HG03520 (cell line): ENCODE data around the gene CFAP74.

ENCODE experiments used
- ATAC-seq: cut with Tn5 transposase; IDR thresholded peaks from one replicate; pipeline ENCODE4 v1.9.1; 2021; ENCODE audit warnings: mild to moderate bottlenecking, moderate library complexity; ENCODE audit not compliant: unreplicated experiment

The CFAP74 gene

DNA sequence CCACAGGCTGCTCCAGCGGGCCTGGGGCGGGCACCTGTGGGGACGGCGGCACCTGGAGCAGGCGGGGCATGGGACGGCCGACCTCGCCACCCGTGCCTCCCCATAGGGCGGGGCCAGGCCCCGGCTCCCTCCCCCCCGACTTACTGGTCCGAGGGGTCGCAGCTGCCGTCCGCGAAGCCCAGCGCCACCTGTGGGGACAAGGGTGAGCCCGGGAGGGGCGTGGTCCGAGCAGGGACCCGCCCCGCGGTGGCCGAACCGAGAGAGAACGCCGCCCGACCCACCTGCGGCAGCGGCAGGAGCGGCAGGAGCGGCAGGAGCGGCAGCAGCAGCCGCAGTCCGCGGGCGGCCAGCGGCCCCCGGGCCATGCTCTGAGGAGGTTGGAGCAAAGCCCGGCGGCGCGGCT lies 84.7 kb downstream of the CFAP74 start, which contains the start of gene TMEM52:
TSS of gene TMEM52 (minus strand) at position 379 of the 403 bp plus-strand sequence. CDS start at position 365, 14 bp downstream.
- ATAC-seq, result peak; percentile 1

DNA sequence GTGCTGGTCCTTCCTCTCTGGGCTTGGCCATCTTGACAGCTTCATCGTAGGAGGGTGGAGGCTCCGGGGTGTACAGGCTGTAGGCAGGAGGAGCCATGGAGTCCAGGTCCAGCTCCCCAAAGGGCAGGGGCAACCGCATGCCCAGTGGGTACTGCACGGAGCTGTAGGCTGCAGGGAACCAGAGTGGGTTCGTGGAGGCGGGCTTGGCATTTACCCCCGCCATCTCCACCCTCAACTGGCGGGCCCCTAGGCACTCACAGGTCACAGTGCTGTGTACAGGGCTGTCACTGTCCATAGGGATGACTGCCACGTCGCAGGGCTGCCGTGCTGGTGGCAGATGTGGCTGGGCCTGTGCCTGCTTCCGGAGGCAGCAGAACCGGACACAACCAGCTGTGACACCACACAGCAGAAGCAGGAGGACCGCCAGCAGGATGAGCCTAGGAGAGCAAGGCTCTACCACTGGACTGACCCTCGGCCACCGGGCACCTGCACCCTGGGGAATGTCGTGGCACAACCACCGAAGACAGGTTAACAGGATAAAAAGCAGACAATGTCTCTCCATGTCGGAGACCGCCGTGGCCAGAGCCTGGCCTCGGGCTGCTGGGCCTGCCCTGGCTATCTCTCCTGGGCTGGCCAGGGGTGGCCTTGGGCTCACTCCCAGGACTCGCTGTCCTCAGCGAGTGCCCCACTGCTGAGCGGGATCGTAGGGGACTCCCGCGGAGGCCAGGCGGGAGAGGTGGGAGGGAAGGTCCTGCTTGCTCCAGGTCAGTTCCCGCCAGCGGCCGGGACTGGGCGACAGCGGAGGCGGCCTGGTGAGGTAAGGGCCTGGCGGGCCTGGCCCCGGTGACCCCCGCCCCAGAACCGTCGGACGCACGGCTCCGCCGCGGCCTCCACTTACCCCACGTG lies 85.3 kb downstream of the CFAP74 start:
- no peak for ATAC-seq

DNA sequence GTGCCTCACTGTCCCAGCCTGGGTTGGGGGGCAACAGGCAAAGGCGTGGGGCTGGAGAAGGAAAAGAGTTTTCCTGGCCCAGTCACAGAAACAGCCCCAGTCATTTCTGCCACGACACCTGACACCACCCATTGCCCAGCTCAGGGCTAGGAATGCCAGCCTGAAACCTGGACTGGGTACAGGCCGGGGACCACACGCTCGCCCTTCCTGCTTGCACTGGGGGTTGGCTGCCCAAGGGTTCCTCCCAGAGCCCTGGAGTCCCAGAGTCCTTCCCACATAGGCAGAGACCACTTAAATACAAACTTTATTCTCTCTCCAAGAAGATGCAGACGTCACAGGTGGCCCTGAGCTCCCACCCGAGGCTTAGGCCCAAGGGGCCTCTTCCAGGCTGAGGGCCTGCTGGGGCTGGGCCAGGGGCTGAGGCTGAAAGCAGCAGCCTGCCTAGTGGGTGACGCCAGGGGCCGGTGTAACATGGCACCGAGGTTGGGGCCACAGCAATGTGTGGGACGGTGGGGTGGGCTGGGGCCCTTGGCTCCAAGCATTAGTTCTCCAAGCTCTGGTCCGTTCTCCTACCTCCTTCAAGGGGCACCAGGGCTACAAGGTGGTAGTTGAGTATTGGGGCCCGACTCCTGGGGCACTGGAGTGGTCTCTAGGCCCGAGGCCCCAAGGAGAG lies 86.1 kb downstream of the CFAP74 start:
- ATAC-seq, result no peak

DNA sequence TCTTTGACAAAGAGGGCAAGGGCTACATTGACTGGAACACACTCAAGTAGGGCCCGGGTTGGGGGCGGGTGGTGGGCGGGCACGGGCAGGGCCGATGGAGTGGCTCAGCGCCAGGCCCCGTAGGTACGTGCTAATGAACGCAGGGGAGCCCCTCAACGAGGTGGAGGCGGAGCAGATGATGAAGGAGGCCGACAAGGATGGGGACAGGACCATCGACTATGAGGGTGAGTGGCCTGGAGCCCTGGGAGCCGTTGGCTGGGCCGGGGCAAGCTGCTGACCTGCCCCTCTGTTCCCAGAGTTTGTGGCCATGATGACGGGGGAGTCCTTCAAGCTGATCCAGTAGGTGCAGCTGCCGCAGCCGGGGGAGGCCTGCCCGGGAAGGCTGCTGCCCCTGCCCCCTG lies 86.7 kb downstream of the CFAP74 start:
- no peak for ATAC-seq

DNA sequence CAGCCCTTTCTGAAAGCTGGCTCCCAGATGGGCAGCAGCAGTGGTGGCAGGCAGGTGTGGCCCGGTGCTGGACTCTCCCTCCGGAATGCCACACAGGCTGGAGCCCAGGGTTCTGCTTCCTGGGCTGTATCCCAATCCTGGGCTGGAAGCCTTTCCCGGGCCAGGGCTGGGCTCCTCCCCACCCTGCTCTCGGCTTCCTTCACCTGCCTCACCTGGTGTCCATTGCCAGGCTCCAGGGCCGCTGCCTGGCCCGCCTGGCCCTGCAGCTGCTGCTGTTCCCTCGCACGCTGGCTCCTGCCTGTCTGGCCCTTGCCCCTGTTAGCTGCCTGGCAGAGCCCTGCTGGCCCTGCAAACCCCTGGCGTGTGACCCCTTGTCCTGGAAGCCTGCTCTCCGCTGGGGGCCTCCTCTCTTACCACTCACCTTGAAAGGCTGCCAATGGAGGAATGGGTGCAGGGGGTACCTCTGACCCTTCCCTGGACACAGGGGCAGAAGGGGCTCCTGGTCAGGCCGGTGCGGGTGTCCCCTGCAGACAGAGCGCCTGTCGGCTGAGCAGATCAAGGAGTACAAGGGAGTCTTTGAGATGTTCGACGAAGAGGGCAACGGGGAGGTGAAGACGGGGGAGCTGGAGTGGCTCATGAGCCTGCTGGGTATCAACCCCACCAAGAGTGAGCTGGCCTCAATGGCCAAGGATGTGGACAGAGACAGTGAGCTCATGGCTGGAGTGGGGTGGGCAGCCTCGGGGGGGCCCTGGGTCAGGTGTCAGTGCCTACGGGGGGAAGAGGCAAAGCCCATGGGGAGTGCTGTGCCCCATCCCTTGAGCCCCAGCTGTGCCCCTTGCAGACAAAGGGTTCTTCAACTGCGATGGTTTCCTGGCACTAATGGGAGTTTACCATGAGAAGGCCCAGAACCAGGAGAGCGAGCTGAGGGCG lies 87.4 kb downstream of the CFAP74 start:
- no peak for ATAC-seq

DNA sequence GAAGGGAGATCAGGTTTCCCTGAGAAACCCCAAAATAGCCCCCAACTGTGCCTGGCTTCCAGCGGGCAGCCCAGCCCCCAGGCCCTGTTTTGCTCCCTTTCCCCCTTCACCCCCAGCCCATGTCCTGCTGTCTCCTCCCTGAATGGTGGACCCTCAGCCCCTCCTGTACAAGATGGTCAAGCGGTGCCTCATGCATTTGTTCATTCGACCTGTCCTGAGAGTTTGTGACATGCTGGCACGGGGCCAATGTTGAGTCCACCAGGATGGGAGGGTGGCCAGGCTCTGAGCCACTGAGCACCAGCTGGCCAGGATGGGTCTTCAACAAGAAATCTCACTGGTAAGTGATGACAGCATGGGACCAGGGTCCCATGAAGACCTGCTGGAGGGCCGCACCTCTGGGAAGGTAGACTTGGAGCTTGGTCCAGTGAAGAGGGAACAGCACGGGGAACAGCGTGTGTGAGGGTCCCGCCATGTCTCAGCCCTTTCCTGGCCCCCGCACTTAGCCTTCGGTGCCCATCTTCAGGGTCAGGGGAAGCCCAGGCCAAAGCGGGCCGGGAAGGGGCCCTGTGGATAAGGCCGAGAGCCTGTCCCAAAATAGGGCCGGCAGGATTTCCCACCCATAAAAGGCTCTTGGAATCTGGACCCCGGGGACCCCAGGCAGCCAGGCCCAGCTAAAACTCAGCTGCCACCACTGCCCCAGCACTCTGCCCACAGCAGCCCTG lies 88.5 kb downstream of the CFAP74 start, which contains the start of gene CALML6:
TSS of gene CALML6 (plus strand) at position 290 of the 722 bp plus-strand sequence. CDS start at position 311, 21 bp downstream.
- no peak for ATAC-seq

DNA sequence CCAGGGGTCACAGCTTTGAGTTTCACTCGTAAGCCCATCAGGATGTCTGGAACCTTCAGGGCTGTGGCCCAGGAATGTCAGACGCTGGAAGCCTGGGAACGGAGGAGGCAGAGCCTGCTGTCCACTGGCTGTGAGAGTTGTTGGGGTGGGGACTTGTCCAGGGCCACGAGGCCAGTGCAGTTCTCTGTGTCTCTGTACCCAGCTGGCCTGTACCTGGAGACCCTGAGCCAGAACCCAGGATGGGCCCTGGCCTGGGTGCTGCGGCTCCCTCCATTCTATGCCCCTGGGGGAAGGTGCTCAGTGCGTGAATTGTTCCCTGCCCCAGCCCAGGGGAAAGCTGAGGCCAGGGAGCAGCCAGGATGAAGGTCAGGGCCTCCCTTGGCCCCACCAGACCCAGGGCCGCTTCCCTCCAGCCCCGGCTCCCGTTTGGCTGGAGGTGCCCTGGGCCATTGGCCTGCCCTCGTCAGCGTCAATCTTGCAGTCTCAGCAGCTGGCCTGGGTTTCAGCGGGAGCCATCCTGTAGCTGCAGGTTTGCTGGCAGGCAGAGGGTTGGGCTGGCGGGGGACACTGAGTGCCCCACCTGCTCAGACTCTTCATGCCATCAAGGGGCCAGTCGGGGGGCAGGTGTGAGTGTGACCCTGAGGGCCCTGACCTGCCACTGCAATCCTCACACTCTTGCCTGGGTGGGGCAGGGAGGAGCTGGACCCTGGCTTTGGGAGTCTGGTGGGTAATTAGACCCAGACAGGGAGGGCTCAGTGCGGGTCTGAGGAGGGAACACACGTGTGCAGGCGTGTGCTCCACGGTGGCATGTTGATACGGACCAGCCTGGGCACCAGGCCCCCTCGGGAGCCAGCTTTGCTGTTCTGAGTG lies 89.2 kb downstream of the CFAP74 start:
- no peak for ATAC-seq

DNA sequence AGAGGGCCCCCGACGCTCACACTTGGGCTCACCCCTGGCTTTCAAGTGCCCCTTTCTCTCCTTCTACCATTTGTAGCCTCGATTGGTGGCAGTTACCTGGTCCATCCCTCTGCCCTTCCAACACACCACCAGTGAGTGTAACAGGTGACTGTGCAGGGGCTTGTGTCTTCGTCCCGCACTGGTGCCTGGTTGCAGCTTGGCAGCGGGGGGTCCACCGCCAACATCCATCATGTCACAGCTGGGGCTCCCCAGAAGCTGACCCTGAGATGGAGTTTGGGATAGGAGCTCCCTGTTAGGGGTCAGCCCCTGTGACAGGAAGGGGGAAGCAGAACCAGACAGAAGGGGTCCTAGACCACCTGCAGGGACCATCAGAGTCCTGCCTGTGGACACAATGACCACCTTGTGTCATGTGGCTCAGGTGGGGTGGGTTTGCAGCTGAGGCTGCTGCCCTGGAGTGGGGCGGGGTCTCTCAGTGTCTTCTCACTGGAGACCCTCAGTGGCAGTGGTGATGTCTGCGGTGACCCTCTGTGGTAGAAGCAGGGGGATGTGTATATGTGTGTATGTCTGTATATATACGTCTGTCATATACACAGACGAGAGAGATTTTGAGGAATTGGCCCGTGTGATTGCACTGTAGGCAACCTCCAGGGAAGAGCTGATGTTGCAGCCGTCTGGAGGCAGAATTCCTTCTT lies 92.1 kb downstream of the CFAP74 start:
- ATAC-seq, result no peak

DNA sequence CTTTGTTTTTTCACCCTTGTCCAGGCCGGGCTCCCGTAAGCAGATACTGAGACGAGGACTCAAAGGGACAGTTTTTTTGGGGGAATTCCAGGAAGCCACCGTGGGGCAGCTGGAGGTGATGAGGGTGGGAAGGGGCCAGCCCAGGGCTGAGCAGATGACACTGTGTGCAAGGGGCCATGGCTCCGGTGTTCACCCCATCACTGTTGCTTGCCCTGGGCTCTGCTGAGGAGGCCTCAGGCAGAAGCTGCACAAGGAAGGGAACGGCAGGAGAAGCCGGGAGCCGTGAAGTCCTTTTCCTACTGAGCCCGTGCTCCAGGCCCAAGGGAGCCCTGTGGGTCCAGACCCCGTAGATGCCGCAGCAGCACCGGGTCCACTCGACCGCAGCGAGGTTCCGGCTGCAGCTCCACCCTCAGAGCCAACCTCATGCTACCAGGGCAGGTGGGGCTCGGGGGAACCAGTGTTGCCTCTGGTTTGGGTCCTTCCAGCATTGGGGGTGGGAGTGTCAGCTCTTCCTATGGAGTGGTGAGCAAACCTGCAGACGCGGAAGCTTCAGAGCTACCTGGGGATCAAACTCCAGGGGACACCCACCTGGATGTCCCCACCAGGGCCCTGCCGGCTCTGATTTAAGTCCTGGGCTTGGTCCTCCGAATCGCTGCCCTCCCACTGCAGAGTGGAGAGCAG lies 92.8 kb downstream of the CFAP74 start:
- ATAC-seq, result no peak

DNA sequence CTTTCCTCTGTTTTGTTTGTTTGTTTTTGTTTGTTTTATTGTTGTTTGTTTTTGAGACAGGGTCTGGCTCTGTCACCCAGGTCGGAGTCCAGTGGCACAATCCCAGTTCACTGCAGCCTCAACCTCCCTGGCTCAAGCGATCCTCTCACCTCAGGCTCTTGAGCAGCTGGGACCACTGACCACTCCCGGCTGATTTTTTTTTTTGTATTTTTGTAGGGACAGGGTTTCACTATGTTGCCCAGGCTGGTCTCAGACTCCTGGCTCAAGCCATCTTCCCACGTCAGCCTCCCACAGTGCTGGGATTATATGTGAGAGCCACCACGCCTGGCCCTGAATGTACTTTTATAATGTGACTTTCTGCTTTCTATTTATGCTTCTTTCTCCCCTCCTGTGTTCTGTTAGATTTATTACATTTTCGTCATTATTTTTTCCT lies 93.5 kb downstream of the CFAP74 start:
- no peak for ATAC-seq

DNA sequence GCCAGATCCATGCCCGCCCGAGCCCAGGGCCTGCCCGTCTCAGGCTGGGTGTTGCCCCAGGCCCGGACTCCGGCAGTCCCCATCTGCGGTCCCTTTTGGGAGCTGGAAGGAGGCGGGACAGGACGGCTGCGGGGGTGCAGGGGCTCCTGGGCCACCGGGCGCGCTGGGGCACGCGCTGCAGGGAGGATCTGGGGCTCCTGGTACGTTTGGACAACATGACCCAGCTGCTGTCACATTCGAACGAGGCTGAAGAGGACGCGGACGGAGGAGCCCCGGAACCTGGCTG lies 95.1 kb downstream of the CFAP74 start:
- ATAC-seq, result peak; percentile 7

DNA sequence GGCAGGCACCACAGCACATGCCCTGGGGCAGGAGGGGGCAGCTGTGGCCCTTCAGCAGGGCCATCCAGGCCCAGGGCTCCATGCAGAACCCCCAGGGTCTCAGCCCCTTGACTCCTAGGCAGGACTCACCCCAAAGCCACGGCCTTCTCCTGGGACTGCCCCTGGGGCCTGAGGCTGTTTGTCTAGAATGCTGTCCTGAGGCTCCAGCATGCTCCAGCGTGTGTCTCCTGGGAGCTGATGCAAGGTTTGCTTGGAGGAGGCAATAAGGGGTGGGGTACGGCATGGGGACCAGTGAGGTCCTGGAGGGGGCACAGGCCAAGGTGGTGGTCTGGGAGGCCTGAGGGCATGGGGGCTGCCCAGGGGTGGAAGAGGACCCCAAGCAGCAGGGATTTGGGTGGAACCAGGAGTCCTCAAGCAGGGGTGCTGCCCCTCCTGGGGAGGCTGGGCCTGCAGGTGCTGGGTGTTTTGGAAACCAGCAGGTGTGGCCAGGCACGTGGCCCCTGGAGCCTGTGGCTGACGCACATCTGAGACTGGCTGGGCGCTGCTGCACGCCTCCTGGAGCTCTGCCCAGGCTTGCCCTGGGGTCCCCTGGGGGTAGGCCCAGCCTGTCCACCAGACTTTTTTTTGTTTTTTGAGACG lies 96.4 kb downstream of the CFAP74 start:
- ATAC-seq, result no peak

DNA sequence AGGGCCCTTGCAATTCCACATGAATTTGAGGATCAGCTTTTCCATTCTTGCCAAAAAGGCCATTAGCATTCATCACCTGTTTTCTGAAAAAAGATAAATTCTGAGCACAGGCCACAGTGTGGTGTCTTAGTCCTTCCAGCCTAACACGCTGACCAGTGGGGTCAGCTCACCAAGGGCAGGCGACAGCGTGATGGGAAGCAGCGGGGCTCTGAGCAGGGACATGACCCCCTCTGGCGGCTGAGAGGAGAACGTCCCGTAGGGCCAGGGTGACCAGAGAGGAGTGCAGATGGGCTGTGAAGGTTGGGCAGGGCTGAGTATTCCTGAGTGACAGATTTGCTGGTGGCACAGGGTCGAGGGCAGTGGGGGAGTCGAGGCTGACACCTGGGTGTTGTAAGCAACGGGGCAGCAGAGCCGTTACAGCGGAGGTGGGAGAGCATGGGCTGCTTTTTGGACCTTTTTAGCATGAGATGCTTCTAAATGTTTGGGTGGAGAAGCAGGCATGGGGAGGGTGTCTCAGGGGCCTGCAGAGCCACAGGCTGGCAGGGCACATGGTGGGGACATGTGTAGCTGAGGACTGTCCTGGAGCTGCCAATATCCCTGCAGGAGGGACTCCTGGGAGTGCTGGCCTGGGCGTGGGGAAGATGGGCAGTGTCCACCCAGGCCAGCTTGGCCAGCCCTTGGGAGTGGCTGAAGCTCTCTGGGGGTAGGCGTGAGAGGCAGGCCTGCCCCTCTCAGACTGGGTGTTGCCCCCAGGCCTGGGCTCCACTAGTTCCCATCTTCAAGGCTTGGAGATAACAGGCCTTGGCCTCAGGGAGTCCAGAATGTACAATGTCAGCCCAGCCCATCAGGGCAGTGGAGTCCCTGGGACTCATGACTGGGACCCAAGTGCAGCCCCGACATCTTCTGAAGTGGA lies 97.1 kb downstream of the CFAP74 start:
- ATAC-seq, result no peak

DNA sequence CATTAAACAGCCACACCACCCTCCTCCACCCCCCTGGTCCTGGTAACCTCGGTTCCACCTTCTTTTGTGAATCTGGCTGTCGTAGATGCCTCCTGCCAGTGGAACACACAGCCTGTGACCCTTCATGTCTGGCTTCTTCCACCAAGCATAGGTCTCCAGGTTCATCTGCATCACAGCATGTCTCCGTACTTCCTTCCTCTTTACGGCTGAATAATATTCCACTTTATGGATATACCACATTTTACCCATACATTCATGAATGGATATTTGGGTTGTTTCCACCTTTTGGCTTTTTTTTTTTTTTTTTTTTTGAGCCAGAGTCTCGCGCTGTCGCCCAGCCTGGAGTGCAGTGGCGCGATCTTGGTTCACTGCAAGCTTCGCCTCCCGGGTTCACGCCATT lies 100.4 kb downstream of the CFAP74 start:
- ATAC-seq, result no peak

DNA sequence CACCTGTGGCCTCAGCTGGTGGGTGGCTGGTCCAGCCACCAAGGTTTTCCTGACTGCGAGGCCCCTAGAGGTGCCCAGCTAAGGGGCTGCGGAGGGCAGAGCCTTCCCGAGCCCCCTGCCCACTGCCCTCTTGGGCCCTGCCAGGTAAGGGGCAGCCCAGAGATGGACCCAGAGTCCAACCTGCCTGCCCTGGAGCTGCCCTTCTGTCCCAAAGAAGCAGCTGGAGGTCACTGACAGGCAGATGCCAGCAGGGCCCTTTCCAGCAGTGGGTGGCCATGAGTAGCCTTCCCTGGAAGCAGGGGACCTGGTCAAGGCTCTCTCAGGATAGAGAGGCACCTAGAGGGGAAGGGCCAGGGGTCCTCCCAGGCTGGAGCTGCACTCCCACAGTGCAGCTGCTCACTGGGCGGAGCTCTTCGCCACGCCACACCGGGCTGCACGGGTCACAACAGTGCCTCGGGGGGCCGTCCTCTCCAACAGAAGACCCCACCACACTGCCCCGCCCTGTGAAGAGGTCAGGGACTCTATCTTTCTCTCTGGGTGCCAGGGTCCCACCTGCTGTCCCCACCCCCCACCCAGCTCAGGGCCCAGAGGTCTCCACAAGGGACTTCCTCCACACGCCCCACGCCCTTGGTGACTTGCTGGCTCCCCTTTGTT lies 101.8 kb downstream of the CFAP74 start:
- no peak for ATAC-seq

DNA sequence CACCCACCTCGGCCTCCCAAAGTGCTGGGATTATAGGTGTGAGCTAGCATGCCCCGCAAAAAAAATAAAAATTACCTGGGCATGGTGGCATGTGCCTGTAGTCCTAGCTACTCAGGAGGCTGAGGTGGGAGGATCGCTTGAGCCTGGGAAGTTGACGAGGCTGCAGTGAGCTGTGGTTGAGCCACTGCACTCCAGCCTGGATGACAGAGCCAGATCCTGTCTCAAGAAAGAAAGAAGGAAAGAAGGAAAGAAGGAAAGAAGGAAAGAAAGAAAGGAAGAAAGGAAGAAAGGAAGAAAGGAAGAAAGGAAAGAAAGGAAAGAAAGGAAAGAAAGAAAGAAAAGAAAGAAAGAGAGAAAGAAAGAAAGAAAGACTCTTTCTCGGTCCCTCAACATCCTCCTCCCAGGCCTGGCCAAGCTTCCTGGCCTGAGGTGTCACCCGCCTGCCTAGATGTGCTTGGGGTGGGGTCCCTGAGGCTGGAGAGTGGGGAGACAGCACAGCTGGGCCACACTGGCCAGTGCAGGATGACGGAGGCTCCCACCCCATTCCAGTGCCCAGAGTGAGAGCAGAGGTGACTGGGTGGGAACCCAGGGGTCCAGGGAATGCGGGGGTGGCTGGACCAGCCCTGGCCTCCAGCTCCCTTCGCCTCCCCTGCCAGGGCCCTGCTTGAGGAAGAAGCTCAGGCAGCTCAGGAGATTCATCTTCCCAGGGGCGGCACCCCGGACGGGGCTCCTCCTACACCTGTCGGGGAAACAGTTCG lies 102.5 kb downstream of the CFAP74 start:
- no peak for ATAC-seq
